Embryonic facial prominence (tissue), 1 donor: ENCODE measurements around the gene LRRIQ4.

Experiments
- DNase-seq: peaks from one replicate; pipeline ENCODE4 v3.0.0-alpha.2; 2016; ENCODE audit errors: extremely low spot score

The LRRIQ4 gene

DNA sequence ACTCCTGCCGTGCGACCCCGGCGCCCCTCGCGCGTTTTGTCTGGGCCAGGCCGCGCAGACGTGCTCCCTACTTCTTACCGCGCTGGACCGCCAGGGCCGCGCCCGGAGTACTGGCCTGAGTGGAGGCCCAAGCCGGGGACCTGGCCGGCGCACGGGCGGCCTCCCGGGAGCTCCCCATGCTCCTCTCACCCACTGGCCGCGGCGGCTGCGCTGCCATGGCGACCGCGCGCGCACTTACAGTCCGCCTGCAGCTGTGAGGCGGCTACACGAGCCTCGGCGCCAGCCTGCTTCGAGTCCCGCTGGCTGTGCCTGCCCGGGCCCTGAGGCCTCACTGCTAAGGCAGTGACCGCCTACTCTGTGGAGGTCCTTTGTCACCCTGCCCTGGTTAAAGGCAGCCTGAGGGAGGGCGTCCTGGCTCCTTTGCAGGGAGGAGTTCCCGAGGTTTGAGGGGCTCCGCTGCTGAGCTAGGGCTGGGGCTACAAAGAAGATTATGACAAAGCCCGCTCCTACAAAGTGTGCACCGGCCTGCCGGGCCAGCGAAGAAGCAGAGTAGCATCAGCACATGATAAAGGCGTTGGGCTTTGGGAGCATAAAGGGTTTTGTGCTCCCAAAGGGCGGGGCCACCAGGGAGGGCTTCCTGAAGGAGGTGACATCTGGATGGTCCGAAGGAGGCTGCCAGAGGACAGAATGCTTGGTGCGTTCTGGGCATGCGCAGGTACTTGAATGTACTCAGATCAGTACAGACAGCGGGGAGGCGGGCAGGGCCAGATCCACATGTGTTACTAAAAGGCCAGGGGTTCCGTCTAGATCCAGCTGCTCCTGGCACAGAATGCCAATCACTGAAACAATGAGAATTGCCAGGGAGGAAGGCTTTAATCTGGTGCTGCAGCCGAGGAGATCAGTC is at the start of gene LRRIQ4, which contains the start of gene LRRC34:
LRRIQ4 (plus strand) TSS at position 539 of the 904 bp plus-strand sequence. CDS start 9,052 bp downstream, outside the sequence.
LRRC34 (minus strand) TSS at position 573 of the 904 bp plus-strand sequence; CDS start at position 217, 356 bp downstream.
- DNase-seq: no peak

DNA sequence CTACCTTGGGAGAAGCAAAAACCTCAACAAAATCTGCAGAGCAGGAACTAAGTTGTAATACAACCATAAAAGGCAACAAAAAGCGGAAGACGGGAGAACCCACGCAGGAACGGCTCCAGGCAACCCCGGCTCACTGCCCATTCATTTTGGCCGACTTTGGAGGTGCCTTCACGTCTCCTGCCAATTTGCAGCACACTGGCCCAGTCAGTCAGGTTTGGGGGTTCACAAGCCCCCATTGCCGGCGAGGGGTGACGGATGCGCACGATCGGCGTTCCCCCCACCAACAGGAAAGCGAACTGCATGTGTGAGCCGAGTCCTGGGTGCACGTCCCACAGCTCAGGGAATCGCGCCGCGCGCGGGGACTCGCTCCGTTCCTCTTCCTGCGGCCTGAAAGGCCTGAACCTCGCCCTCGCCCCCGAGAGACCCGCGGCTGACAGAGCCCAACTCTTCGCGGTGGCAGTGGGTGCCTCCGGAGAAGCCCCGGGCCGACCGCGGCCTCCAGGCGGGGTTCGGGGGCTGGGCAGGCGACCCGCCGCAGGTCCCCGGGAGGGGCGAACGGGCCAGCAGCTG is 48.3 kb upstream of the LRRIQ4 start:
- no peak for DNase-seq

DNA sequence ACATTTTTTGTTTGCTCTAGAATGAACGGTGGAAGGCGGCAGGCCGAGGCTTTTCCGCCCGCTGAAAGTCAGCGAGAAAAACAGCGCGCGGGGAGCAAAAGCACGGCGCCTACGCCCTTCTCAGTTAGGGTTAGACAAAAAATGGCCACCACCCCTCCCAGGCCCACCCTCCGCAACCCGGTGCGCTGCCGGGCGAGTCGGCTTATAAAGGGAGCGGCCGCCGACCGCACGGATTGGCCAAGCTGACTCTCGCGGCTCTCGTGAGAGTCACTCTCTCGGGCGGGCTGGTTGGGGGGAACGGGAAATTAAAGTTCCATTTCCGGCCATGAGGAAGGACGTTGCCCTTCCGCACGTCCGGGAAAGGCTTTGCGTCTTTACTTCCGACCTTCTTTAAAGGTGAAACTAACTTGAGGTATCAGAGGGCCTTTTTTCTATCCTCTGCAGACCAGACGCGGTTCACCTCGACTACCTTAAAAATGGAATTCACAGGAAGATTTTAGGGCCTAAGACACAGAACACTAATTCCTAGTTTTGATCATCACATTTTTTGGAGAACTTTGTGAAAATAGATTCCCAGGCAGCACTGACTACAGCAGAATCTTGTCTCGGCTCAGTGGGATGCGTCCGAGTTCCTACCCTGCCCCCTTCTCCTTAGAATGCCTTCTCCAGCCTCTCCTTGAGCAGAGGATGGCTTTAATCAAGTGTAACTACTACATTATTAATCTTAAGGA is 47.6 kb upstream of the LRRIQ4 start, which contains the start of gene TERC:
TERC (minus strand) TSS at position 179 of the 731 bp plus-strand sequence.
- peak; percentile 87 for DNase-seq

DNA sequence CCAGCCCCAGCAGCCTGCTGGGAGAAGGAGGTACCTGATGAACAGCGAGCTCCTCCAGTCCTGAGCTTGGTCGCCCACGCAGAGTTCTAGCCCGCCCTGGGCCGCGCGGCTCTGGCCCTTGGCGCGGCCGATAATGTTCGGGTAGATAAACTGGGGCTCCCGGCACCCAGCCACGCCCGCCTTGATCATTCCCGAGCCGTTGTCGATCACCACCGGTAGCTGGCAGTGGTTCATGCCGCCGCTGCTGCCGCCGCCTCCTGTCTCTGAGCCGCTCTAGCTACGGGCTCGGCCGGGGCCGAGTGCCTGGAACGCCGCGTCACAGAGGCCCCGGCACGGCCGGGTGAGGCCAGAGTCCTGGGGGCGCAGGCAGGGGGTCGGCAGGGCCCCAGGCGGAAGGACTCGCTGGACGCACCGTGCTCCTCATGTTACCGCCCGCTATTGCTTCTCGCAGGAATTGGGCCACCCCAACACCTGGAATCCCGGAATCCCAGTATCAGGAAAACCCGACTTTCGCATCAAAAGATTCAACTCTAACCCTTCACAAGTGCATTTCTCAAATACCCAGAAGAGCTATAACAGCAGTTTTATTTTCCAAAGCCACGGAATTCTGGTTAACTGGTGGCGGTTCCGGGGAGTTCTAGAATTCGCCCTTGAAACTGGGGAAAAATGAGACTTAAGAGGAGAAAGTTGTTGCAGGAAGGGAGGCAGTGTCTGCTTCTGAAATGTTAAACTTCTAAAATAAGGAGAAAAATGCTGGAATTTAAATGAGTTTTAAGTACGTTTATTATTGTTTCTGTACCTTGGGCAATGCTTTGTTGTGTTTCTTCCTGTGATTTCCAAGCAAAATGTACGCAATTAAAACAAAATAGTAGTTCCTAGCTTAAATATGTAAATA is 43.1 kb upstream of the LRRIQ4 start, which contains the start of gene ACTRT3:
ACTRT3 (minus strand) TSS at position 275 of the 895 bp plus-strand sequence; CDS start at position 234, 41 bp downstream.
- peak; percentile 31 for DNase-seq

DNA sequence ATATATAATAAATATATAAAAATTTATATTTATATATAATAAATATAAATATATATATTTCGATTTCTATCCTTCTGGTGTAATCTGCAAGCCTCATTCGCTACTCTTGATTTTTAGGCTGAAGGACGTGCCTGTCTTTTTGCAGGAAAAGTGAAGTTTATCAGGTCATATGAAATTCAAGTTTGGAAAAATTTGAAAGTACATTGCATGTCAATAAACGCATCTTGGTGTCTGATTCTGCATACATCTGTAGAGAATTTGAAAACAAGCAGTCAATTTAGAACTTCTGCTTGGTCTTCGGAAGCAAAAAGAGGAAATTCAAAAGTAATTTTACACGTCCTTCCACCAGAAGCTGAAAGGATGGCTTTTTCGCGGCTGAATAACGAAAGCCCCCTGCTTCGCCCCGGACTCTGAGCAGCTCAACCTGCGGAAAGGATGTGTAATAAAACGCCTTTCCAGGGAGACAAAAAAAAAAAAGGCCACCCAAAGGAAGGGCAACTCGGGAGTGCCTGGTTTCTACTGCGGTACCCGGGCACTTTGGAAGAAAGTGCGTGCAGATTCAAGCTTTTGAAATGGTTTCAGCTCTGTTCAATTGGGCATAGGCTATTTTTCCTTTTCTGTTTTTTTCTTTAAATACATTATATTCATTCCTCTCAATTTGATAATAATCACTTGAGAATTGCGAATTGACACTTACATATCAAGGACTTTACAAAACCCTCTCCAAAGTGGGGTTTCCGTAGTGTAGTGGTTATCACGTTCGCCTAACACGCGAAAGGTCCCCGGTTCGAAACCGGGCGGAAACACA is 41.0 kb upstream of the LRRIQ4 start:
- peak; percentile 71 for DNase-seq

DNA sequence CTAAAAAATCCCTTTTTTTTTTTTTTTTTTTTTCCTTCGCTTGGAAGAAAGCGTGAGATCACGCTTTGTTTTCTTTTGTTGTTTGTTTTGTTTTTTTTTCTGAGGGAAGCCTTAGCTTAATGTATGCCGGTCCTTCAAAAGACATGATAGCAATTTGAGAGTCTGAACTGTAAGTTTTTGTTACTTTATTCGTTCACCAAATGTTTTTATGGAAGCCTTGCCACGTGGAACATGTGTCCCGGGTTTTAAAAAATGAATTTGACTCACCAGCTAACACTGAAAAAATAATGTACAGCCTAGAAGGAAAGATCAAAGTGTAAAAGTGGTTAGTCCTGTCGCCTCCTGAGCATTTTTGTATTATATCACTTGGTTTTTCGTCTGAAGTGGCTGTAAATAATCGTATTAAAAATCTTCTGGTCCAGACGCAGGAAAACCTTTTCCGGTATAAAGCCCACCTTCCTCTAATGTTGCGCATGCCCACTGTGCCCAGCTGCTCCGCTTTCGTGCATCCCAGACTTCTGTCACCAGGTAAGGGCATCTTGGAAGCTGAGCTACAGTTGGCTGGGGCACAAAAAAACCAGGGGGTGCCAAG is 40.3 kb upstream of the LRRIQ4 start:
- peak; percentile 81 for DNase-seq

DNA sequence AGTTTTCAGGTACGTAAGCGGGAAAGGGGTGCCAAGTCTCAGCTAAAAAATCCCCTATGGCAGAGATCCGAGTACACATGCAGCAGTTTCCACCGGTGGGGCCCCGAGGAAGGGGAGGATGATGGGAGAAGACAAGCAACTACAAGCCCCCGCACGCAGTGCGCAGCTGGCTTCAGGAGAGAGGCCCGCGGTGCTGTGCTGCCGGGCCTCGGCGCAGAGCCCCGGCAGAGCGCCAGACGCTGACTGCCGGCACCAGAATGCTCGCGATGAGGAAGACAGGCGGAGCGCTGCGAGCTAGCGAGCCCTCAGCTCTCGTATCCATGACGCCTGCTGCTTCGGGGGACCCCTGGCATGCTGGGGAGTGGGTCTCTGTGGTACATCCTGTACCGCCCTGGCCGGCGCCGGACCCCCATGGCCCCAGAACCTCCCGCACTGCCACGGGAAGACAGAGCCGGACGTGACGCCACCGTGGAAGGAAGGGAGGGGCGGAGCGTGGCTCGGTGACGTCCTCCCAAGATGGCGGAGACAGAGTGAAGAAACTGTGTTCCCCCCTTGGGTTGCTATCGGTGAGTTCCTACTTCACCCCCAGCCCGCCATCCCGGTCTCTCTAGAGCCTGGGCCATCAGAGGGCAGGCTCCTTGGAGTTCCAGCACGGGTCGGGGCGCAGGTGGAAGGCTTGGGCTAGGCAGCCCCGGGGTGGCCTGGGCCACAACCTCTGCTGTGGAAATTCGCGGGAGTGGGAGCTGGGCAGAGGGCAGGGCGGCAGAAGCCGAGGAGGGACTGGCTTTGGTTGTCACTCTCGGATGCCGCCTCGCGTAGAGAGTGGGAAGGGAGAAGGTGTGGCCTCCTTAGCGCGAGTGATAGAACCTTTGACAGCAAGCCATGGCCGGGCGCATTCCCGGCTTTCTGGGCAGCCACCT is 39.5 kb upstream of the LRRIQ4 start, which contains the start of gene MYNN:
MYNN (plus strand) TSS at position 500 of the 920 bp plus-strand sequence. CDS start 900 bp downstream, outside the sequence.
- peak; percentile 89 for DNase-seq

DNA sequence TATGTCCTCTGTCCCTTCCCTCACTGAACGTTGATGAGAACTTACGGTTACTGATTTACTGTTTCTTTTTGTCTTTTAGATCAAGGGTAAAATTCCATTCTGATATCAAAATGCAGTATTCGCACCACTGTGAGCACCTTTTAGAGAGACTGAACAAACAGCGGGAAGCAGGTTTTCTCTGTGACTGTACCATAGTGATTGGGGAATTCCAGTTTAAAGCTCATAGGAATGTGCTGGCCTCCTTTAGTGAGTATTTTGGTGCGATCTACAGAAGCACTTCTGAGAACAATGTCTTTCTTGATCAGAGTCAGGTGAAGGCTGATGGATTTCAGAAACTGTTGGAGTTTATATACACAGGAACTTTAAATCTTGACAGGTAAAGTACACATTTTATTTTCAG is 38.5 kb upstream of the LRRIQ4 start:
- DNase-seq: no peak

DNA sequence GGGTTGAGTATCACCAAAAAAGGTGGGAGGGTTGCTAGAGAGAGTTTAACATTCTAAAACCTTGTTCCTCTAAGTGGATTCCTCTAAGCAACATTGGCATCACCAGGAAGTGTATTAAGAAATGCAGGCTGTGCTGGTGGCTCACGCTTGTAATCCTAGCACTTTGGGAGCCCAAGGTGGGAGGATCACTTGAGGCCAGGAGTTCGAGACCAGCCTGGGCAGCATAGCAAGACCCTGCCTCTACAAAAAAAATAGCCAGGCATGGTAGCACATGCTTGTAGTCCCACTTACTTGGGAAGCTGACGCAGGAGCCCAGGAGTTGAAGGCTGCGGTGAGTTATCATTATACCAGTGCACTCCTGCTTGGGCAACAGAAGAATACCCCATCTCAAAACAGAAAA is 34.8 kb upstream of the LRRIQ4 start:
- no peak for DNase-seq

DNA sequence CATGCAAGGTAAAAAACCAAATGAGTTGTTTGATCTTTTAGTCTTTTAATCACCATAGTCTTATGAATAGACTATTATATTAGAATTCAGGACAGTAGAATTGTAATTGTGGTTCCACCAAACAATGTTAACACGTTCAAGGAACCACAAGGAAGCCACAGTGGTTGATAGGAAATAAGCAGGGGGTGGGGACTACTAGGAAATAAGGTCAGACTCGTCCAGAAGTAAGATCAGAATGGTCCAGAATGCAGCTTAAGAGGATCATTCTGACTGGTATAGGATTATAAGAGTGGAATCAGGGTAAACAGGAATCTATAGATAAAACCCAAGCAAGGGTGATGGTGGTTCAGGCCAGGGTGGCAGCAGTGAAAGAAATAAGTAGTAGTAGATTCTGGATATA is 31.9 kb upstream of the LRRIQ4 start:
- DNase-seq: no peak

DNA sequence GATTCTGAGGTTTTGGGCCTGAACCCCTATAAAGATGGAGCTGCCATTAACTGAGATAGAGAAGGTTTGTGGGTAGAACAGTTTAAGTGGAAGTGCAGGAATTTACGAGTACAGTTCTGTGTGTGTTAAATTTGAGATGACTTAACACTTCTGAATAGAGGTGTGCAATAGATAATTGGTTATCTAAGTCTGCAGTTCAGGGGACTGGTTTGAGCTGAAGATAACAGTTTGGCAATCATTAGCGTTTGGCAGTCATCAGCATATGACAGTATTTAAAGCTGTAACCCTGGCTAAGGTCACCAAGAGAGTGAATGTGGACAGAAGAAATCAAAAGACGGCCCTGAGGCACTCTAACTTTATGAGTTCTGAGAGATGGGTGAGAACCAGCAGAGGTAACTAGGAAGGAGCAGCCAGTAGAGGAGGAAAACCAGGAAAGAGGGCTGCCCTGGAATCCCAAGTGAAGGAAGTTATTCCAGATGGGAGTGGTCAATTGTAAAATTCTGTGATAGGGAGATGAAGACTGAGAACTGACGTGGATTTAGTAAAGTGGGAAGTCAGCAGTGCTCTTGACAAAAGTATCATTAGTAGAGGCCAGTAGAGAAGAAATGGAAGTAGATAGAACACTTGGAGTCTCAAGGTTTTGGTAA is 31.3 kb upstream of the LRRIQ4 start:
- DNase-seq: no peak

DNA sequence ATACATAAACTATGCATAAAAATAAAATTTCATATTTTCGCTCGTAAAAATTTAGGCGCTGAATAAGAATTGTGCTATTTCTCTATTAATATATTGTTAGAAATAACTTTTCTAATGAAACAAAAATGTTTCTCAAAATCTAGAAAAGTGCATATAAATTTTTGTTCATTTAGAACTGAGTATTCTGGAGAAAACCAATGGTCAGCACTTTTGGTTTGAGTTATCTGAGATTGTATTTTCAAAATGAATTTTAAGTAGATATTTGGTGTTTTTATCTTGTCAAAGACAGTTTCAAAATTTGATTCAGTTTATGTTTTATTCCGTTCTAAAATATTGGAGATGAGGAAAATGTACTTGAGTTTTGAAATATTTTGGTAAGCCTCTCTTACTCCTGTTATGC is 25.6 kb upstream of the LRRIQ4 start:
- DNase-seq: no peak

DNA sequence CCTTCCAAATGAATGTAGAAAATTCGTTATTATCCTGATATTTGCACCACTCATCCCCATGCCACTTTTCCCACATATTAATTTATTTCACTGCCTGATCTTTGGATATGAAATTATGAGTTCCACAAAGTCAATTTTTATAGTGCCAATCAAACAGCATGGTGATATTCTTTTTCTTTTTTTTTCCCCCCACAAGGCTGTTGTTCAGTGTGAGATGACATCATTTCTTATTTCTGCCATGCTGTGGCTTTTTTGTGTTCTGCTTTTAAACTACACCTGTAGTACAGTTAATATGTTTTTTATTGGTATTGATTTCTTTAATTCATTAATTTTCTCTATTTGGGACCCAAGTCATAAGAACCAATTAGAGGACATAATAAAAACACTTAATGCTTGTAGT is 24.9 kb upstream of the LRRIQ4 start:
- DNase-seq: no peak

DNA sequence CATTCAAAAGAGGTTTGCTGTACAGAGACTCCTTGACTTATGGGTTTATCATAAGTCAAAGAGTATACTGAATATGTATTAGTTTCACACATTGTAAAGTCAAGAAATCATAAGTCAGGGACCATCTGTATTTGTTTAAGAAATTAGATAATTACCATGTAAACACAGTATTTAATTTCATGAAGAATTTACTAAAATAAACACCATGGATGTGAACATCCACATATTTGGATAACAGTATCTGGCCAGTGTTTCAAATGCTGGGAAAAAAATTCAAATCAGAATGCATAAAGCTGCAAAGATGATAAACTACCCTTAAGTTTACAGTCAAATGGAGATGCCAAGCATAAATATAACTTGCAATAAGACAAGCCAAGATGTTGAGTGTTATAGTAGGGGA is 22.5 kb upstream of the LRRIQ4 start:
- DNase-seq: no peak

DNA sequence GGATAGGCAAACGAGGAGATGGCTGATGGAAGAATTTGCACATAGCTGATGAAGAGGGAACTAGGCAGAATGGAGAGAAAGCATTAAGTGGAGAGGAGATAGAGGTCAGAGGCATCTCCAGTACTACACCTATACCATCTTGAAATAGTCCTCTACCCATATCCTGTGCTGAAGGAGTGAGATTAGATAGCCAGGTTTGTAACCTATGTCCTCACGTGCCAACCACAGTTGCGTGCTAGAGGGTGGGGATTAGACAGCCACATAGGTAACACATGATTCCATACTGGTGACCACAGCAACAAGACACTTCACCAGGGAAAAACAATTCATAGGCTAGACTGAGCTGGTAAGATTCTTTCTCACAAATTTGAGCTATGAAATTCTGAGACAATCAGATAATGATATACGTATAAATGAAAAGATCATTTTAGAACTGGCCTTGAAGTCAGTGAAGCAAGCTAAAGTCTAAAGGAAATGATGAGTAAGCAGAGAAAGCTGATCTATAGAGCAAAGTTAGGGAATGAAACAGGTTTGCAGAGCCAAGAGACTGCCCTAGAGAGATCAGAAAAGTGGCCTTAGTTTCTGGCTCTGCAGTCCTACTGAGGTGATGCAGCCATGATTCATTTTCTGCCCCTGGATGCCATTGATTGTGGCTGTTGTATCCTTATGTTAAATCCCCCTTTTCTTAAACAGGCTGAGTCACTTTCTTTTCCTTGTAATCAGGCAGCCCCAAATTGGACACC is 21.8 kb upstream of the LRRIQ4 start:
- no peak for DNase-seq

DNA sequence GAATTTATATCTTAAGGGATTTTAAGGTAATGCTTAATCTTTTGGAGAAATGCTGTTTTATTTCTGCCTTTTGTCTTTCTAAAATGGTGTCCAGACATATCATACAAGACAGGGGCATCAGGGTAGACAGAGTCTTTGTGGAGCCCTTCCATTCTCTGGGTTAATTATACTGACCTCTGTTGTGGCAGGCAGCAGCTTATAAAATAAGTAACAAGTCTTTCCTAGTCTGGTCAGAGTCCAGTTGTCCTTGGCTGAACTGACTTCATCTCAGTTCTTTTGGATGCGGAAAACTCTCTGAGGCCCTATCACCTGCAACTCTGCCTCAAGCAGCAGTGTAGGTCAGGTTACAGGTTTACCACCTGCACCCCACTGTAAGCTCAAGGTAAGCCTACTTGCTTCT is 20.3 kb upstream of the LRRIQ4 start:
- DNase-seq: no peak

DNA sequence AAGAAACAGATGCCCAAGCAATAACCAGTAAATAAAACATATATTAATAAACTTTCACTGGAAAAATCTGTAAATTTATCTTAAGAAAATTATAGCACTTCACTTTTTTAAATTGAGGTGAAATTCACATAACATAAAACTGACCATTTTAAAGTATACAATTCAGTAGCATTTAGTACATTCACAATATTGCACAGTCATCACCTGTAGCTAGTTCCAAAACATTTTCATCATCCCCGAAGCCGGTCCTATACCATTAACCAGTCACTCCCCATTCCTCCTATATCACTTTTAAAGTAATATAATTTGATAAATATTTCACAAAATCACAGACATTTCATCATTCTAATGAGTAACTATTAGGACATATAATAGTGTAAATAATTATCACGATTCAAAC is 8.0 kb upstream of the LRRIQ4 start:
- DNase-seq: no peak
